Activated CD8-positive, alpha-beta memory T cell treated with anti-CD3 and anti-CD28 coated beads, Interleukin-2, amount 10 ng/mL, durations not matched to agents 7 days and 5 days (primary cell): ENCODE data around the gene FBLIM1. TPM values are rescaled to one million over a fixed set of nuclear protein-coding genes. Genes with fewer than 3 reads are reported as not detected.
"Not testable (repeated sequence)": the region's sequence is repeated elsewhere in the genome, so short reads cannot be mapped to it uniquely, and the experiment has no call there.

Experiments
- ATAC-seq: fragments of 150-1000 bp; cut with Tn5 transposase; one replicate; pipeline ENCODE4 v1.10.0; 2021; ENCODE audit warnings: moderate library complexity
- CTCF ChIA-PET: fragments of 350-600 bp; sonication (Branson Sonifier 250); formaldehyde crosslinking; loops from one replicate; lab custom pipeline; 2021; ENCODE audit warnings: antibody characterized with exemption; lab: Charles Lee
- DNase-seq: peaks from one replicate; pipeline ENCODE4 v3.0.0-alpha.2; 2020
- H3K27ac Mint-ChIP-seq: one replicate; pipeline ENCODE4 v1.8.0; 2021; ENCODE audit warnings: mild to moderate bottlenecking, mixed read lengths
- H3K27me3 Mint-ChIP-seq: one replicate; pipeline ENCODE4 v1.8.0; 2021; ENCODE audit warnings: mixed read lengths
- H3K36me3 Mint-ChIP-seq: one replicate; pipeline ENCODE4 v1.8.0; 2021; ENCODE audit warnings: mild to moderate bottlenecking, mixed read lengths
- H3K4me1 Mint-ChIP-seq: one replicate; pipeline ENCODE4 v1.8.0; 2021; ENCODE audit warnings: mixed read lengths
- H3K4me3 Mint-ChIP-seq: one replicate; pipeline ENCODE4 v1.8.0; 2021; ENCODE audit warnings: mild to moderate bottlenecking, moderate library complexity, mixed read lengths
- H3K9me3 Mint-ChIP-seq: one replicate; pipeline ENCODE4 v1.8.0; 2022; ENCODE audit warnings: low read depth, mixed read lengths
- total RNA-seq, 2 experiments: library from RNA; stranded (reverse); gene quantifications; one replicate each; pipeline ENCODE4 v1.2.3, GENCODE V29; 2021

FBLIM1 gene
- total RNA-seq, 2 experiments from 2014 or later, result not detected

GRCh38 chr1:15803380-15803779 is 44.8 kb downstream of the FBLIM1 start:
- H3K36me3 Mint-ChIP-seq, result no peaks in the 10 kb centered on the region
- no peaks in the 10 kb centered on the region for H3K4me1 Mint-ChIP-seq
- H3K4me3 Mint-ChIP-seq, result no peak overlapping the region
- CTCF ChIA-PET, result interaction anchor here (0.6 to 2.5 kb wide), 12 partner anchors 11 to 261 kb away, joined by 3 to 10 read pairs (median 4); no protein-coding TSS in a partner anchor
- H3K27ac Mint-ChIP-seq, result no peak overlapping the region
- H3K9me3 Mint-ChIP-seq, result no peaks in the 10 kb centered on the region
- peak; percentile 51 for ATAC-seq
- no peak for DNase-seq
- peaks cover 11% of the 10 kb centered on the region for H3K27me3 Mint-ChIP-seq

GRCh38 chr1:15804060-15804459 is 45.5 kb downstream of the FBLIM1 start:
- ATAC-seq (no peak), DNase-seq (no peak)
- Mint-ChIP-seq H3K27ac (no peak overlapping the region), H3K4me3 (no peak overlapping the region), H3K4me1 (no peaks in the 10 kb centered on the region), H3K9me3 (no peaks in the 10 kb centered on the region), H3K27me3 (peaks cover 11% of the 10 kb centered on the region), H3K36me3 (no peaks in the 10 kb centered on the region)
- CTCF ChIA-PET, result interaction anchor here (0.6 to 2.5 kb wide), 13 partner anchors 10 to 260 kb away, joined by 3 to 10 read pairs (median 4); partner anchors contain the start of gene SRARP

- Mint-ChIP-seq H3K27me3 (peaks cover 6% of the 10 kb centered on the region), H3K4me1 (no peaks in the 10 kb centered on the region), H3K4me3 (no peak overlapping the region), H3K36me3 (no peaks in the 10 kb centered on the region), H3K9me3 (no peaks in the 10 kb centered on the region), H3K27ac (no peak overlapping the region)
- ATAC-seq (no peak), DNase-seq (no peak)
- CTCF ChIA-PET, result interaction anchor here (0.7 to 1.5 kb wide), 5 partner anchors 9 to 169 kb away, joined by 3 to 6 read pairs (median 3); partner anchors contain the start of gene ZBTB17
Measured at GRCh38 chr1:15807121-15807520, 48.5 kb downstream of the FBLIM1 start.

- DNase-seq, H3K36me3 Mint-ChIP-seq: not testable (repeated sequence)
Measured at GRCh38 chr1:15807549-15807948, 49.0 kb downstream of the FBLIM1 start, which contains the start of gene UQCRHL. UQCRHL (minus strand) TSS chr1:15807649; CDS start chr1:15807649, 0 bp downstream.

GRCh38 chr1:15808955-15809354 is 50.4 kb downstream of the FBLIM1 start:
- no peaks in the 10 kb centered on the region for H3K4me1 Mint-ChIP-seq
- H3K27ac Mint-ChIP-seq, result no peak overlapping the region
- H3K4me3 Mint-ChIP-seq, result no peak overlapping the region
- DNase-seq (no peak), ATAC-seq (no peak)
- H3K27me3 Mint-ChIP-seq, result peaks cover 4% of the 10 kb centered on the region
- H3K36me3 Mint-ChIP-seq, result no peaks in the 10 kb centered on the region
- CTCF ChIA-PET, result no interaction called here
- H3K9me3 Mint-ChIP-seq, result no peaks in the 10 kb centered on the region

More at GRCh38 chr1:15807549-15807948, 49.0 kb downstream of the FBLIM1 start, which contains the start of gene UQCRHL:
- not testable (repeated sequence) for H3K27me3 Mint-ChIP-seq, H3K9me3 Mint-ChIP-seq, H3K4me1 Mint-ChIP-seq, H3K27ac Mint-ChIP-seq, H3K4me3 Mint-ChIP-seq, ATAC-seq
- CTCF ChIA-PET, result interaction anchor here (0.9 to 1.5 kb wide), 4 partner anchors 8 to 16 kb away, joined by 3 to 6 read pairs (median 3); no protein-coding TSS in a partner anchor

- no peak for DNase-seq
- no peak overlapping the region for H3K27ac Mint-ChIP-seq
- no peaks in the 10 kb centered on the region for H3K9me3 Mint-ChIP-seq
- no peak overlapping the region for H3K4me3 Mint-ChIP-seq
- no peak for ATAC-seq
- no peaks in the 10 kb centered on the region for H3K4me1 Mint-ChIP-seq
- no peaks in the 10 kb centered on the region for H3K36me3 Mint-ChIP-seq
- H3K27me3 Mint-ChIP-seq, result peaks cover 4% of the 10 kb centered on the region
- CTCF ChIA-PET, result no interaction called here
Measured at GRCh38 chr1:15810073-15810472, 51.5 kb downstream of the FBLIM1 start.

GRCh38 chr1:15816674-15817073 is 58.1 kb downstream of the FBLIM1 start:
- Mint-ChIP-seq H3K27ac (no peak overlapping the region), H3K4me1 (peaks cover 16% of the 10 kb centered on the region), H3K9me3 (no peaks in the 10 kb centered on the region), H3K36me3 (peaks cover 2% of the 10 kb centered on the region), H3K4me3 (no peak overlapping the region), H3K27me3 (no peaks in the 10 kb centered on the region)
- ATAC-seq, result peak; percentile 14
- CTCF ChIA-PET, result interaction anchor here (0.6 to 4.0 kb wide), 6 partner anchors 17 to 178 kb away, joined by 3 to 40 read pairs (median 16); no protein-coding TSS in a partner anchor
- DNase-seq, result no peak

- ATAC-seq (no peak), DNase-seq (no peak)
- no peak overlapping the region for H3K4me3 Mint-ChIP-seq
- H3K27ac Mint-ChIP-seq, result no peak overlapping the region
- CTCF ChIA-PET, result interaction anchor here (1.3 kb wide), 1 partner anchor 13 kb away, joined by 3 read pairs; no protein-coding TSS in a partner anchor
- no peaks in the 10 kb centered on the region for H3K27me3 Mint-ChIP-seq
- peaks cover 2% of the 10 kb centered on the region for H3K36me3 Mint-ChIP-seq
- H3K9me3 Mint-ChIP-seq, result no peaks in the 10 kb centered on the region
- H3K4me1 Mint-ChIP-seq, result peaks cover 14% of the 10 kb centered on the region
Measured at GRCh38 chr1:15820478-15820877, 61.9 kb downstream of the FBLIM1 start.

GRCh38 chr1:15825800-15826199 is 67.2 kb downstream of the FBLIM1 start:
- H3K27ac Mint-ChIP-seq, result no peak overlapping the region
- CTCF ChIA-PET, result interaction anchor here (1.0 to 1.4 kb wide), 2 partner anchors 11 to 22 kb away, joined by 3 to 6 read pairs; no protein-coding TSS in a partner anchor
- no peak for ATAC-seq

GRCh38 chr1:15826810-15827507 is 68.4 kb downstream of the FBLIM1 start:
- peaks cover 4% of the 10 kb centered on the region for H3K36me3 Mint-ChIP-seq
- no peak for DNase-seq
- no peak overlapping the region for H3K4me3 Mint-ChIP-seq
- H3K4me1 Mint-ChIP-seq, result peaks cover 23% of the 10 kb centered on the region
- H3K27me3 Mint-ChIP-seq, result no peaks in the 10 kb centered on the region
- no peak overlapping the region for H3K27ac Mint-ChIP-seq
- CTCF ChIA-PET, result interaction anchor here (1.0 to 1.4 kb wide), 2 partner anchors 12 to 23 kb away, joined by 3 to 6 read pairs; no protein-coding TSS in a partner anchor
- ATAC-seq, result no peak
- H3K9me3 Mint-ChIP-seq, result no peaks in the 10 kb centered on the region

More at GRCh38 chr1:15825800-15826199, 67.2 kb downstream of the FBLIM1 start:
- no peaks in the 10 kb centered on the region for H3K27me3 Mint-ChIP-seq
- H3K4me1 Mint-ChIP-seq, result peaks cover 18% of the 10 kb centered on the region
- no peak overlapping the region for H3K4me3 Mint-ChIP-seq
- H3K36me3 Mint-ChIP-seq, result no peaks in the 10 kb centered on the region
- H3K9me3 Mint-ChIP-seq, result no peaks in the 10 kb centered on the region
- DNase-seq, result no peak

GRCh38 chr1:15827567-15827966 is 69.0 kb downstream of the FBLIM1 start:
- H3K4me1 Mint-ChIP-seq, result peaks cover 24% of the 10 kb centered on the region
- H3K36me3 Mint-ChIP-seq, H3K27ac Mint-ChIP-seq, H3K4me3 Mint-ChIP-seq, H3K9me3 Mint-ChIP-seq, H3K27me3 Mint-ChIP-seq, ATAC-seq, DNase-seq, CTCF ChIA-PET: not testable (repeated sequence)

- peaks cover 29% of the 10 kb centered on the region for H3K4me1 Mint-ChIP-seq
- H3K4me3 Mint-ChIP-seq, H3K27ac Mint-ChIP-seq, DNase-seq, H3K9me3 Mint-ChIP-seq, H3K27me3 Mint-ChIP-seq, H3K36me3 Mint-ChIP-seq, ATAC-seq: not testable (repeated sequence)
- CTCF ChIA-PET, result interaction anchor here (0.6 kb wide), 1 partner anchor 122 kb away, joined by 3 read pairs; no protein-coding TSS in a partner anchor
Measured at GRCh38 chr1:15828931-15829330, 70.3 kb downstream of the FBLIM1 start.

- Mint-ChIP-seq H3K4me3 (no peak overlapping the region), H3K4me1 (peaks cover 29% of the 10 kb centered on the region), H3K36me3 (peaks cover 4% of the 10 kb centered on the region), H3K27me3 (no peaks in the 10 kb centered on the region), H3K27ac (peak overlapping the region; percentile 12), H3K9me3 (no peaks in the 10 kb centered on the region)
- CTCF ChIA-PET, result no interaction called here
- ATAC-seq, result no peak
- no peak for DNase-seq
Measured at GRCh38 chr1:15830258-15830657, 71.7 kb downstream of the FBLIM1 start.
